Osteoblast (primary cell): ENCODE results near the gene RNLS. TPM values are rescaled to one million over a fixed set of nuclear protein-coding genes. Genes with fewer than 3 reads are reported as not detected.

ENCODE experiments used
- DNase-seq: peaks from one replicate; pipeline ENCODE4 v3.0.0; 2011; ENCODE audit warnings: low spot score, mixed read lengths; ENCODE audit not compliant: insufficient read length; ENCODE audit errors: missing footprints
- H2AFZ ChIP-seq: 2 replicates; pipeline ENCODE4 v1.6.0; 2011; ENCODE audit warnings: mild to moderate bottlenecking, low read length
- H3K27ac ChIP-seq: 2 replicates; pipeline ENCODE4 v1.5.1; 2011; ENCODE audit warnings: mild to moderate bottlenecking, low read depth, low read length, moderate library complexity
- H3K27me3 ChIP-seq: 2 replicates; pipeline ENCODE4 v1.6.0; 2012; ENCODE audit warnings: mild to moderate bottlenecking, control low read depth, inconsistent platforms, low read length, moderate library complexity; ENCODE audit not compliant: insufficient read depth
- H3K36me3 ChIP-seq: 2 replicates; pipeline ENCODE4 v1.5.1; 2011; ENCODE audit warnings: mild to moderate bottlenecking, low read length, control low read depth, moderate library complexity; ENCODE audit not compliant: insufficient read depth
- H3K4me1 ChIP-seq: 2 replicates; pipeline ENCODE4 v1.5.1; 2011; ENCODE audit warnings: mild to moderate bottlenecking, low read length, control low read depth, moderate library complexity; ENCODE audit not compliant: insufficient read depth
- H3K4me2 ChIP-seq: 2 replicates; pipeline ENCODE4 v1.6.0; 2011; ENCODE audit warnings: mild to moderate bottlenecking, low read length; ENCODE audit not compliant: insufficient read depth
- H3K4me3 ChIP-seq: fragments of 200-600 bp; sonication (generic); 3 replicates; pipeline ENCODE4 v1.5.1; 2012; ENCODE audit warnings: mild to moderate bottlenecking, low read length, inconsistent platforms; ENCODE audit not compliant: insufficient read depth
- H3K79me2 ChIP-seq: 2 replicates; pipeline ENCODE4 v1.6.0; 2012; ENCODE audit warnings: mild to moderate bottlenecking, low read length, control low read depth, inconsistent platforms; ENCODE audit not compliant: insufficient read depth
- H3K9me3 ChIP-seq: 2 replicates; pipeline ENCODE4 v1.5.1; 2011; ENCODE audit warnings: low read depth, low read length, control low read depth
- H4K20me1 ChIP-seq: 2 replicates; pipeline ENCODE4 v1.6.0; 2012; ENCODE audit warnings: mild to moderate bottlenecking, low read length, control low read depth; ENCODE audit not compliant: insufficient read depth
- CTCF ChIP-seq: IDR thresholded peaks from 2 replicates; pipeline ENCODE4 v1.5.1; 2011; ENCODE audit warnings: mild to moderate bottlenecking, low read depth, low read length, moderate library complexity; ENCODE audit errors: extremely low read depth
- total RNA-seq: library from RNA; depleted of rRNA; stranded (reverse); fragments of >200 nt; gene quantifications from 2 replicates; pipeline ENCODE4 v1.2.3, GENCODE V29; 2012

RNLS gene
- total RNA-seq, 1 donor = 22.4 TPM

GRCh38 chr10:88530093-88530492 lies 53.0 kb downstream of the RNLS start:
- no peak overlapping the region for H3K4me3 ChIP-seq
- TF ChIP-seq CTCF = no peak
- no peak for DNase-seq
- no peak overlapping the region for H3K27ac ChIP-seq
- H3K27me3 ChIP-seq = no peaks in the 10 kb centered on the region
- peaks cover 9% of the 10 kb centered on the region for H3K4me1 ChIP-seq
- no peak overlapping the region for H2AFZ ChIP-seq
- no peaks in the 10 kb centered on the region for H3K36me3 ChIP-seq
- H3K4me2 ChIP-seq = no peak overlapping the region
- no peaks in the 10 kb centered on the region for H4K20me1 ChIP-seq
- no peaks in the 10 kb centered on the region for H3K9me3 ChIP-seq
- no peaks in the 10 kb centered on the region for H3K79me2 ChIP-seq

GRCh38 chr10:88528806-88529570 lies 54.1 kb downstream of the RNLS start:
- no peak for DNase-seq
- Histone ChIP-seq H3K27me3 (no peaks in the 10 kb centered on the region), H3K36me3 (no peaks in the 10 kb centered on the region), H3K27ac (no peak overlapping the region), H3K4me2 (no peak overlapping the region), H3K79me2 (no peaks in the 10 kb centered on the region), H3K9me3 (no peaks in the 10 kb centered on the region), H3K4me1 (peaks cover 12% of the 10 kb centered on the region), H3K4me3 (no peak overlapping the region), H2AFZ (no peak overlapping the region), H4K20me1 (no peaks in the 10 kb centered on the region)
- TF ChIP-seq CTCF = no peak

- Histone ChIP-seq H3K4me2 (no peak overlapping the region), H3K4me1 (peaks cover 18% of the 10 kb centered on the region), H4K20me1 (no peaks in the 10 kb centered on the region), H3K27me3 (no peaks in the 10 kb centered on the region), H3K9me3 (no peaks in the 10 kb centered on the region), H3K27ac (no peak overlapping the region), H3K4me3 (no peak overlapping the region), H3K79me2 (no peaks in the 10 kb centered on the region), H3K36me3 (no peaks in the 10 kb centered on the region), H2AFZ (no peak overlapping the region)
- DNase-seq = no peak
- no peak for TF ChIP-seq CTCF
Measured at GRCh38 chr10:88528201-88528600, 54.9 kb downstream of the RNLS start.

GRCh38 chr10:88527245-88527644 lies 55.9 kb downstream of the RNLS start:
- H3K4me1 ChIP-seq = peaks cover 18% of the 10 kb centered on the region
- no peaks in the 10 kb centered on the region for H3K27me3 ChIP-seq
- no peak overlapping the region for H3K27ac ChIP-seq
- DNase-seq = no peak
- H3K9me3 ChIP-seq = no peaks in the 10 kb centered on the region
- no peak for TF ChIP-seq CTCF
- H3K4me2 ChIP-seq = no peak overlapping the region
- no peaks in the 10 kb centered on the region for H3K36me3 ChIP-seq
- no peak overlapping the region for H2AFZ ChIP-seq
- H3K4me3 ChIP-seq = no peak overlapping the region
- H3K79me2 ChIP-seq = no peaks in the 10 kb centered on the region
- H4K20me1 ChIP-seq = no peaks in the 10 kb centered on the region
